Left ventricle myocardium superior (tissue), 1 donor: Measurements from ENCODE around the gene RPL39L. TPM values are rescaled to one million over a fixed set of nuclear protein-coding genes. Genes with fewer than 3 reads are reported as not detected.

Experiments
- ATAC-seq: fragments of 200-7000 bp; cut with Tn5 transposase; one replicate; pipeline ENCODE4 v1.9.1; 2020; ENCODE audit warnings: mild to moderate bottlenecking, moderate library complexity
- DNase-seq: peaks from one replicate; pipeline ENCODE4 v3.0.0-alpha.2; 2020
- intact Hi-C: fragments of 100-400 bp; cut with micrococcal nuclease; formaldehyde crosslinking; loops from one replicate; pipeline ENCODE4 v1.11.0; 2022
- total RNA-seq: library from RNA; stranded (reverse); fragmentation: NEBNext Ultra II Directional; extraction: Animal tissue kit (Norgen Biotek cat#: 25700); gene quantifications from one replicate; pipeline ENCODE4 v1.2.1, GENCODE V29; 2021
- donor health status: DM: no; HTN: yes; CAD: no; lungs with severe emphysema.

Gene RPL39L
- total RNA-seq, 1 donor from 2014 or later: 4.1 TPM

DNA sequence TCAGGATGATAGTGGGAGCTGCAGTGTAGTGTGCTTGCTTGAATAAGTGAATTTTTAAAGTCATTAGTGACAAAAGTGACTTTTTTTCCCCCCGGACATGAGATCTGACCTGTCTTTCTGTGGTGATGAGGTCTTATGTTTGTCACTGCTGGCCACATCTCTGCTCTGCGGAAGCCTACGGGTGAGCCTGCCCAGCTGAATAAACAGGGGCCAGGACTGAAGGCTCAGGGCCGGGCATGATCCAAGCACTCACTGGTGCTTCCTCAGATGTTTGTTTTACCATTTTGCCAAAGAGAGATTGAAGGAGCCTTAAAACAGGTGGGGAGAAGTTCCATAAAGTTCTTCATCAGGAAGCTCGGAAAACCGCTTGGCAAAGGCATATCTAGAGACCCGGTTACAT, 35.0 kb downstream of the RPL39L start:
- DNase-seq (no peak), ATAC-seq (peak; percentile 48)
- intact Hi-C loops: no loop called here

DNA sequence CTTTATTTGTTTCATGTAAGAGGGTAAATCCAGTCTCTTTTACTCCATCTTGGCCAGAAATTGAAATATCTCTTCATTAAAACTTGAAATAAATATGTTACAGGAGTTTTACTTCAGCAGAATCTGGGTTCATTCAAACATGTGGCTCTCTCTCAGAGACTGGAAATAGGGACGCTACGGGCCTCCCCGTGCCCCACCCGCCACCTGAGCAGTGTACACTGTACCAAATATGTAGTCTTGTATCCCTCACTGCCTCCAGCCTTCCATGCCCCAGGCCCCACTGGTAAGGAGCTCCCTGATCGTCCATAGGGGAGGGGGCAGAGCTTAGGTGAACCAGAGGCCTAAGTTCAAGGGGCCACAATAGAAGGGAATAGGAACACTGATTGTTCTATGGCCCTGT, 36.0 kb downstream of the RPL39L start:
- intact Hi-C loops: no loop called here
- ATAC-seq (no peak), DNase-seq (no peak)

DNA sequence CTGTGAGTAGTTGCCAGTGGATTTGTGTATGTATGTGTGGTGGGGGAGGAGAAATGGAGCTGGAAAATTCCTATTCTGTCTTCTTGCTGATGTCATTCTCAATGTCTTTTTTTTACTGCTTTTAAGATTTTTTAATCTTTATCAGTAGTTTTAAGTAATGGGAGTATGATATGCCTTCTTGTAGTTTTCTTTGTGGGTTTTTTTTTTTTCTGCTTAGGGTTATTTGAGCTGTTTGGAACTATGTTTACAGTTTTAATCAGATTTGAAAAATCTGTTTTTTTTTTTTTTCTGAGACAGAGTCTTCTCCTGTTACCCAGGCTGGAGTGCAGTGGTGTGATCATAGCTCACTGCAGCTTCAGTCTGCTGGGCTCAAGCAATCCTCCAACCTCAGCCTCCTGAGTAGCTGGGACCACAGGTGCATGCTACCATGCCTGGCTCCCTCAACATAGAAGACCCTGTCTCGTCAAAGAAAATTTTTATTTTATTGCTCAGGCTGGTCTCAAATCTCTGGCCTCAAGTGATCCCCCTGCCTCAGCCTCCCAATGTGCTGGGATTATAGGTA, 37.1 kb downstream of the RPL39L start:
- intact Hi-C loops: no loop called here
- ATAC-seq: no peak
- no peak for DNase-seq

DNA sequence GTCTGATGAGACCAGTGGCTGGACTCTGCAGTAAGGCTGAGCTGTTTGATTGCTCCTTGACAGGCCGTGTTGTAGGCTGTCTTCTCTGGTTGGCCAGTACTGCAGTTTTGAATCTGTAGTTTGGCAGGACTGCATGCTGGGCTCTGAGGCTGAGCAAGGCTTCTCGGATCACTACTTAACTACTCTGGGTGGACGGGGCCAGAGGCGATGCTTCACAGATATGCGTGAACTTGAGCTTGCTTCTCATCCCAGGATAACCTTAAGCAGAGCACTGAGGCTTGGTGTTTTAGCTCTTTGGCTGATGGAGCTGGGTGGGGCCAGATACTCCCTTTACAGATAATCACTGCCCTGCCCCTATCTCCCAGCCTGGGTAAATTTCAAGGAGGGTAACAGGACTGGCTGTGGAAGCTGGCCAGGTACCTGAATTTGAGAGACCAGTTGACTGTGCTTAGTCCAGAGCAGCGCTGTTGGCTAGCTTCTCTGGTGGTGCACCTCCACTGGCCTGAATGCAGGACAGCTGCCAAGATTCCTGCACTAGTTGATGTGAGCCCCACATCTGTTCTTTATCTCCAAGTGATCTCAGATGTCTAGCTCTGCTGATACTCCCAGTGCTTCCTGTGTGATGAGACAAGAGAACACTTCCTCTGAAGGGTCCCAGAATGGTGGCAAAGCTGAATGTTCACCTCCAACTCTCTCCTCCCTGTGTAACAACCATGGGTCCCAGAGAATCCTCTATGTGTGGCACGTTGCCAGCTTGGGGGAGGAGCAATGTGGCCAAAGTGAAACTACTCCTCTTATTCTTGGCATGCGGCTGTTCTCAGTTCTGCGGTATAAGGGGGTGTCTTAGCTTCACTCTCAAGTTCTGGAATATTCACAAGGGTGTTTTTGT, 37.9 kb downstream of the RPL39L start:
- DNase-seq: peak; percentile 83
- intact Hi-C loops: no loop called here
- ATAC-seq: peak; percentile 76

DNA sequence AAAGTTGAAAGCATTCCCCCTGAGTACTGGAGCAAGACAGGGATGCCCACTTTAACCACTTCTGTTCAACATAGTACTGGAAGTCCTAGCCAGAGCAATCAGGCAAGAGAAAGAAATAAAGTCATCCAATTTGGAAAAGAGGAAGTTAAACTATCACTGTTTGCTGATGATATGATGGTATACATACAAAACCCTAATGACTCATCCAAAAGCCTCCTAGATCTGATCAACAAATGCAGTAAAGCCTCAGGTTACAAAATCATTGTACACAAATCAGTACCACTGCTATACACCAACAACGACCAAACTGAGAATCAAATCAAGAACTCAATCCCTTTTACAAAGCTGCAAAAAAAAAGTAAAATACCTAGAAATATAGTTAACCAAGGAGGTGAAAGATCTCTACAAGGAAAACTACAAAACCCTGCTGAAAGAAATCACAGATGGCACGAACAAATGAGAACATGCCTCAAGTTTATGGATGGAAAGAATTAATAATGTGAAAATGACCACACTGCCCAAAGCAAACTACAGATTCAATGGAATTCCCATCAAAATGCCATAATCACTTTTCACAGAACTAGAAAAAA, 40.3 kb downstream of the RPL39L start:
- DNase-seq (no peak), ATAC-seq (no peak)
- intact Hi-C loops: no loop called here

DNA sequence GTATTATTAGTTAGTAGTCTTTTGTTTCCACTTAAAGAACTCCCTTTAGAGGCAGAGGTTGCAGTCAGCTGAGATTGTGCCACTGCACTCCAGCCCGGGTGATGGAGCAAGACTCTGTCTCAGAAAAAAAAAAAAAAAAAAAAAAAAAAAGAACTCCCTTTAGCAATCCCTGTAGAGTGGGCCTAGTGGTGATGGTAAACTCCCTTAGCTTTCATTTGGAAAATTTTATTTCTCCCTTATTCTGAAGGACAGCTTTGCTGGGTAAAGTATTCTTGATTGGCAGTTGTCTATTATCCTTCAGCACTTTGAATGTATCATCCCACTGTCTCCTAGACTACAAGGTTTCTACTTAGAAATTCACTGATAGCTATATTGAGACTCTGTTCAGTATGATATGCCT, 46.0 kb downstream of the RPL39L start:
- ATAC-seq (no peak), DNase-seq (no peak)
- intact Hi-C loops: no loop called here

DNA sequence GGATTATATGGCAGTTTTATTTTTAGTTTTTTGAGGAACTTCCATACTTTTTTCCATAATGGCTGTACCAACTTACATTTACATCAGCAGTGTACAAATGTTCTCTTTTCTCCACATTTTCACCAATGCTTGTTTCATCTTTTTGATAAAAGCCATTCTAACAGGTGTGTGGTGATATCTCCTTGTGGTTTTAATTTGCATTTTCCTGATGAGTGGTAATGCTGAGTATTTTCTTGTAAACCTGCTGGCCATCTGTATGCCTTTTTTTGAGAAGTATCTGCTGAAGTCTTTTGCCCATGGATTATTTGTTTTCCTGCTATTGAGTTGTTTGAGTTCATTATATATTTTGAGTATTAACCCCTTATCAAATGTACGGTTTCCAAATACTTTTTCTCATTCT, 50.6 kb downstream of the RPL39L start:
- intact Hi-C loops: no loop called here
- DNase-seq: no peak
- ATAC-seq: no peak

DNA sequence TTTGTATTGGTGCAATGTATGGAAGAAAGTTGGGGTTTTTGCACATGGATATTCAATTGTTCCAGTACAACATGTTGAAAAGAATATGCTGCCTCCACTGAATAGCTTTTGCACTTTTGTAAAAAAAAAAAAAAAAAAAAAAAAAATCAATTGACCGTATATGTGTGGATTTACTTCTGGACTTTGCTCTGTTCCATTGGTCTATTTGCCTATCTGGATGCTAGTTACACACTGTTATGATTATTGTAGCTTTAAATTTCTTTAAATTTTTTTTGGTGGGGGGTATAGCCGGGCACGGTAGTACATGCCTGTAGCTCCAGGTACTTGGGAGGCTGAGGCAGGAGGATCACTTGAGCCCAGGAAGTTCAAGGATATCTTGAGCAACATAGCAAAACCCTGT, 52.5 kb downstream of the RPL39L start:
- DNase-seq (no peak), ATAC-seq (no peak)
- intact Hi-C loops: no loop called here

DNA sequence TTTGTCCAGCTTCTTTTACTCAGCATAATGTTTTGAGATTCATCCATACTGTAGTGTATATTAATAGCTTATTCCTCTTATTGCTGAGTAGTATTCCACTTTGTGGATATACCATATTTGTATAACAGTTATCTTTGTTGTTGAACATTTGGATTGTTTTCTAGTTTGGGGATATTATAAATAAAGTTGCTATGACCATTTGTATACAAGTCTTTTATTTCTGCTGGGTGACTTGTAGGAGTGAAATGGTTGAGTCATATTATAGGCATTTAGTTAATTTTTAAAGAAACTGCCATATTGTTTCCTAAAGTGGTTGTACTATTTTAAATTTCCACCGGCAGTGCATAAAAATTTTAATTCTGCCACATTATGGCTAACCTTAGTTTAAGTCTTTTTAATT, 53.4 kb downstream of the RPL39L start:
- ATAC-seq (no peak), DNase-seq (no peak)
- intact Hi-C loops: no loop called here

DNA sequence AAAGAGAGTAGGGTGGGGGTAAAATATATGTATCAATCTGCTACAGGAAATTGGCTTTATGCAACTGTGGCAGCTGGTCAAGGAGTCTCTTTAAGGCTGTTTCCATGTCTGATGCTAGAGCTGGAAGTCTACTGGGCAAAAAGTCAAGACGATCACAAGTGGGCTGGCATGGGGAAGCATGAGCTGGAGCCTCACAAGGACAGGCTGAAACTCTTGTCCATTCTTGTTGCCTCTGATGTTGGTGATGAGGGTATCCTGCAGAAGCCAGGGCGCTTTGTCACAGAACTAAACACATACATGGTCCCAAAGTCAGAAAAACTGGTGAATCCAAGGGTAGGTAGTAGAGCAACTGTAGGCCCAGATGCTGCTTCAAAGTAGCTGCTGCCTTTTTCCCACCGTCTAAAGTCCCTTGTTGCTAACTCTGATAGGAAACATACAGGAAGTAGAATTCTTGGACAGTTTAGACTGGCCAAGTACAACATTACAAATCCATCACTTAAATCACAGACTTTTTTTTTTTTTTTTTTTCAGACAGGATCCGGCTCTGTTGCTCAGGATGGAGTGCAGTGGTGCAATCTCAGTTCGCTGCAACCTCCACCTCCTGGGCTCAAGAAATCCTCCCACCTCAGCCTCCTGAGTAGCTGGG, 54.2 kb downstream of the RPL39L start:
- no peak for DNase-seq
- intact Hi-C loops: no loop called here
- no peak for ATAC-seq

DNA sequence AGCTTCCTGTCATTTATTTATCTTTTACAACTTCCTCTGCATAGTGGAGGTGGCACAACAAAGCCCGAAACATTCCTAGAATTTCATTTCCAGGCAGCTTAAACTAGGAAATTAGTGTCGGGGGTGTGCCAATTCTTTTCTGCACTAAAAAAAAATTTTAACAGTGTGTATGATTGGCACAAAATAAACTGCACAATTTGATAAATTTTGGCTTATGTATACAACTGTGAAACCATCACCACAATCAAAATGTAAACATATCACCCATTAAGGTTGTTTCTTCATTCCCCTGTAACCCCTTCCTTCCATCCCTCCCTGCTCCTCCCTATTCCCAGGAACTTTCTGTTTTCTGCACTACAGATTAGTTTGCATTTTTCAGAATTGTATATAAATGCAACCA, 54.7 kb downstream of the RPL39L start:
- DNase-seq: no peak
- no peak for ATAC-seq
- intact Hi-C loops: no loop called here

DNA sequence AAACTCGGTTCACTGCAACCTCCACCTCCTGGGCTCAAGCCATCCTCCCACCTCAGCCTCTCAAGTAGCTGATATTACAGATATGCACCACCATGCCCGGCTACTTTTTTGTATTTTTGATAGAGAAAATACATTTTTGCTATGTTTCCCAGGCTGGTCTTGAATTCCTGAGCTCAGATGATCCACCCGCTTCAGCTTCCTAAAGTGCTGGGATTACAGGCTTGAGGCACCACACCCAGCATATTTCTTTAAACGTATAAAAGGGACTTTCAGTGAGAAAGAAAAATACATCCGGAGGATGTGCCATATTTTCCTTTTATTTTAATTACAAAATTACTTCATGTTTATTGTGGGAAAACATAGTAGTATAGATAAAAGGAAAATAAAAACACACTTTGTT, 55.2 kb downstream of the RPL39L start:
- intact Hi-C loops: no loop called here
- ATAC-seq (no peak), DNase-seq (no peak)

DNA sequence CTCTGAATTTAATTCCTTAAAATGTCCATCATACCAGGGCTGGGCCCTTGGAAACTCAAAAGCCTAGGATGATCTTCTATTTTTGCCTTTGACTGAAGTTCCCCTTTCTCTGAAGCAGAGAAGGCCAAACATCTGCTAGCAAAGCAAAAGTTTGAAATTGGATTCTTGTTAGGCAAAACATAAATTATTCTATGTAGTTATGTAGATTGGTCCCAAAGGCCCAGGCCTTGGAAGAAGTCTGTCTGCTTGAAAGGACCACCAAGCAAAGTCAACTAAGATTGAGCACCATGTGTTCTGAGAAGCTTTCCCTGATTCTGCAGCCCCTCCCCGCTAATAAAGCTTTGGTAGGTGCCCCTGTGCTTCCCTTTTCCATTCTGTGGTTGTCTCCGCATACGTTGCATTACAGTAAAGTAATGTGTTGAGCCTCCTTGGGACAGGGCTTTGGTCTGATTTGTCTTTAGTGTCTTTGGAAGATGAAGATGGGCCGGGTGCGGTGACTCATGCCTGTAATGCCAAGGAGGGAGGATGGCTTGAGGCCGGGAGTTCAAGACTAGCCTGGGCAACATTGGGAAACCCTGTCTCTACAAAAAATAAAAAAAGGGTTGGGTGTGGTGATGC, 56.4 kb downstream of the RPL39L start:
- ATAC-seq (no peak), DNase-seq (no peak)
- intact Hi-C loops: no loop called here

DNA sequence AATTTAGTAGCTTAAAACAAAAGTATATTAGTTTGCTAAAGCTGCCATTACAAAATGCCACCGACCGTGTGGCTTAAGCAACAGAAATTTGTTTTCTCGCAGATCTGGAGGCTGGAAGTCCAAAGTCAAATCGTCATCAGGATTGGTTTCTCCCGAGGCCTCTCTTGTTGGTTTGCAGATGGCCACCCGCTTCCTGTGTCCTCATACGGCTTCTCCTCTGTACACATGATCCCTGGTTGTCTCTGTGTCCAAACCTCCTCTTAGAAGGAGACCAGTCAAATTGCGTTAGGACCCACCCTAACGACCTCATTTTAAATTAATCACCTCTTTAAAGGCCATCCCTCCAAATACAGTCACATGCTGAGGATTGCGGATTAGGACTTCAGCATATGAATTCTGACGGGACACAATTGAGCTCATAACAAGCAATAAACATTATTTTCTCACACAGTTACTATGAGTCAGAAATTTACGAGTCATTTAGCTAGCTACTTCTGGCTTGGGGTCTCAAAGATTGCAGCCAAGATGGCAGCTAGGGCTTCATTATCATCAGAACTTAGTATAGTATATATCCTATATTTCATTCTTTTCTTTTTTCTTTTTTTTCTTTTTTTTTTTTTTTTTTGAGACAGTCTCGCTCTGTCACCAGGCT, 58.4 kb downstream of the RPL39L start:
- ATAC-seq (no peak), DNase-seq (no peak)
- intact Hi-C loops: no loop called here

DNA sequence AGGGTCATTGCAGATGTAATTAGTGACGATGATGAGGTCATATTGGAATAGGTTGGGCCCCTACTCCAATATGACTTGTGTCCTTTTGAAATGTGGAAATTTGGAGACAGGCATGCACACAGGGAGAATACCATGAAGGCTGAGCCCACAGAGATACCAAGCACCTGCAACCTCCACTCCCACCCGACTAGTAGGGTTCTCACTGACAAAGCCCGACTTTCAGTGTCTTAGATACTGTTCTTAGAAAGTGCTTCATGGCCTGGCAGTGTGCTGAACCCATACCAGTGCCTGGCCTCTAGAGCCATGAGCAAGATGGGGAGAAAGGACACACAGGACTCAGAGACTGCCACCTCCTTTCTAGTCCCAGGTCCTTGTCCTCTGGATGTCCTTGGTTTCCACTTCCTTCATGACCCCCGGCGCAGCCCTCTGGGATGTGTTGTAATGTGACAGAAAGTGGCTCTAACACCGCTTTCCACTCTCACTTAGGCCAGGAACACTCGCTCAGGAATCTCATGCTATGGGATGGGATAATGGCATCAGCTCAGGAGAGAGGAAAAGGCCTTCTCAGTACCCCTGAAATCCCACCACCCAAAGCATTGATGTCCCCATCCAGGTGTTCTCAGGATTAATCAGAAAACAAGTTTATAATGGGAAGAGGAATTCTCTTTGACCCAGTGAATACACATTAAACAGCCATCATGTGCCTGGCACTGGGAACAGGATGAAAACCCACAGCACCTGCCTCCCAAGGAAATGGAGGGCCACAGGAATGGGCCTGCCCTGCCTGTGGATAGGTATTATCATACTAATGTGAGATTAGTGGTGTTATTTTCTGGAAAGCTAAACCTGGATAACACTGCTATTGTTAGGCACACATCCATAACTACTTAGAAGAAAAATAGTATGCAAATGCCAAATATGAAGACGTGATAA, 59.9 kb downstream of the RPL39L start:
- intact Hi-C loops: no loop called here
- DNase-seq (no peak), ATAC-seq (no peak)

DNA sequence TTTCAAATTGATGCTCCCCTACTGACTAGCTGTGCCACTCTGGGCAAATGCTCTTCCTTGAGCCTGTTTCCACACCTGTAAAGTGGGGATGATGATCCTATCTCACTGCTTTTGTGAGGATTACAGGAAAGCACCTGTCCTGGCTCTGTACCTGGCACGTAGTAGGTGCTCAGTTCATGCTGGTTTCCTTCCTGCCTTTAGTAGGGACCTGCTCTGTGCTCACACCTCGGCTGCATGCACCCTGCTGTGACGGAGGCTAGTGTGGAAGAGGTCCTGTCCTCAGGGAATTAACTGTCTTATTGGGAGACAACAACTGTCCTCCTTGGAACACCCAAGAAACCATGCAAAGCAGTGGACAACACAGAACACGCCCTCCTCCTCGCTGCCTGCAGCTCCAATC, 61.8 kb downstream of the RPL39L start:
- DNase-seq (no peak), ATAC-seq (no peak)
- intact Hi-C loops: no loop called here

DNA sequence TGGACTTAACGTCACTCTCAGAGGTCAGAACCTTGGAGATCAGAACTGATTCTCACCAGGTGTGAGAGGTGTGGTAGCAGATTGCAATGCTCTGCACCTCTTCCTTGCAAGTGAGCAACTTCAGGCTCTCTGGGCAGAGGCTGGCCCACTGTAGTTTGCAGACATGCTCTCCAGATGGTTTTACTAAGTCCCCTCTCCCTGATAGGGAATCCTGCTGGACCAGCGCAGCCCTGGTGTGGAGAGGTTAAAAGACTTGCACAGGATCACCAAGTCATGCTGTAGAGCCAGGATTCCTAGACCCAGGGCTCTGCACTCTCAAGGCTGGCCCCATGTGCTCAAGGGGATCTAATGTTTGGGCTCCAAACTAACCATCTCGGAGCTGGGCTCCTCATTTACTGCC, 62.2 kb downstream of the RPL39L start:
- DNase-seq: no peak
- no peak for ATAC-seq
- intact Hi-C loops: no loop called here

DNA sequence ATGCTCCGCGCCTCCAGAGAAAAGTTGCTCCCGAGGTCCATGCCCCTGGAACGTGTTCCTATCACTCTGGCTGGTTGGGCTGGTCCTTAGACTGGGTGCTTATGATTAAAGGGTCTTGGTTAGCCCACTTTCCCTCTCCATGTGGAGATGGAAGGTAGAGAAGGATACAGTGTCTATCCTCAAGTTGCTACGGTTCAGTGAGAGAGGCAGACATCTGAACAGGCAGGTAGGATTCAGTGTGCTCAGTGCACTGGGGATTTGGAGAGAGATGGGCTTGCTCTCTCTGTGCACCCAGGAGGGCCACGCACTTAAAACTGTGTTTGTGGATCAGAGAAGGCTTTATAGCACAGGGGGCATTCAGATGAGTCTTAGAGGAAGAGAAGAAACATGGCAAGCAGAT, 63.0 kb downstream of the RPL39L start:
- intact Hi-C loops: no loop called here
- no peak for DNase-seq
- no peak for ATAC-seq
